22Rv1 (cell line): ENCODE measurements around the gene RPL10A.
A peak's percentile ranks its signal among the peaks of the same experiment; 100 is the strongest.

Experiments used
- H3K27ac ChIP-seq: fragments of 450-650 bp; 2 replicates; pipeline ENCODE4 v1.5.1; 2017
- ZFX ChIP-seq: fragments of 450-650 bp; IDR thresholded peaks from 2 replicates; pipeline ENCODE4 v1.6.1; 2017; ENCODE audit warnings: antibody characterized with exemption, borderline replicate concordance
- TF ChIP-seq, protein P1 (sequence below): fragments of 450-650 bp; IDR thresholded peaks from 2 replicates; pipeline ENCODE4 v1.5.1; 2017; ENCODE audit warnings: mild to moderate bottlenecking

Gene RPL10A

GRCh38 chr6:35471836-35472345, 3.7 kb downstream of the RPL10A start:
- H3K27ac ChIP-seq = peak overlapping the region; percentile 94
- TF ChIP-seq ZFX = no peak
- TF ChIP-seq, protein P1, sequence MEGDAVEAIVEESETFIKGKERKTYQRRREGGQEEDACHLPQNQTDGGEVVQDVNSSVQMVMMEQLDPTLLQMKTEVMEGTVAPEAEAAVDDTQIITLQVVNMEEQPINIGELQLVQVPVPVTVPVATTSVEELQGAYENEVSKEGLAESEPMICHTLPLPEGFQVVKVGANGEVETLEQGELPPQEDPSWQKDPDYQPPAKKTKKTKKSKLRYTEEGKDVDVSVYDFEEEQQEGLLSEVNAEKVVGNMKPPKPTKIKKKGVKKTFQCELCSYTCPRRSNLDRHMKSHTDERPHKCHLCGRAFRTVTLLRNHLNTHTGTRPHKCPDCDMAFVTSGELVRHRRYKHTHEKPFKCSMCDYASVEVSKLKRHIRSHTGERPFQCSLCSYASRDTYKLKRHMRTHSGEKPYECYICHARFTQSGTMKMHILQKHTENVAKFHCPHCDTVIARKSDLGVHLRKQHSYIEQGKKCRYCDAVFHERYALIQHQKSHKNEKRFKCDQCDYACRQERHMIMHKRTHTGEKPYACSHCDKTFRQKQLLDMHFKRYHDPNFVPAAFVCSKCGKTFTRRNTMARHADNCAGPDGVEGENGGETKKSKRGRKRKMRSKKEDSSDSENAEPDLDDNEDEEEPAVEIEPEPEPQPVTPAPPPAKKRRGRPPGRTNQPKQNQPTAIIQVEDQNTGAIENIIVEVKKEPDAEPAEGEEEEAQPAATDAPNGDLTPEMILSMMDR = no peak

GRCh38 chr6:35473075-35473849, 5.1 kb downstream of the RPL10A start:
- TF ChIP-seq ZFX = no peak
- TF ChIP-seq, protein P1 = no peak
- peak overlapping the region; percentile 94 for H3K27ac ChIP-seq

- peak overlapping the region; percentile 94 for H3K27ac ChIP-seq
- TF ChIP-seq, protein P1 = no peak
- no peak for TF ChIP-seq ZFX
Observed at GRCh38 chr6:35473850-35474130, 5.6 kb downstream of the RPL10A start.

GRCh38 chr6:35474131-35474941, 6.1 kb downstream of the RPL10A start:
- no peak for TF ChIP-seq ZFX
- TF ChIP-seq, protein P1 = no peak
- H3K27ac ChIP-seq = no peak overlapping the region

DNA sequence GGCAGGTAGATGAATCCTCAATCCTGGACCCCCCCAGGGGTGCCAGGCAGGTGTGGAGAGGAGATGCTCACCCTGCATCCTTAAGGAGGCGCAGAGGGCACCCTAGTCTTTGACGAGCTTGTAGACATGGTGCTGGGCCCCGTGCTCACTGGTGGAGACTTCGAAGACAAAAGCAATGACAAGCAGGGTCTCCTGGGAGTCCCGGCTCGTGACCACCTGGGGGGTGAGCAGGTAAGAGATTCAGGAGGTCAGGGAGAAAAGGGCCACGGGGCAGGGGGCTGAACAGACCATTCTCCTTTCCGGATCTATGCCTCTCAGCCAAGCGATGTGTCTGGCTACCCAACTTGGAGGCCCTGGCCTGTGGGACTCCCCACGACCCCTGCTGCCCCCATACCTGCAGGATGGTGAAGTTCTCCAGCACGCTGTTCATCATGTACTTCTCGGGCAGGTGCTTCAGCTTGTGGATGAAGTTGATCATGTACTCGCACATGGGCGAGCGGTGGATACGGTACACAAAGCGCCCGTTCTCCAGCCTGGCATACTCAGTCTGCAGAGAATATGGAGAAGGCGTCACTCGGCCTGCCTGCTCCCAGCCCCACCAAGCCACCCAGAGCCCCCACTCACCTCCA, 6.9 kb downstream of the RPL10A start:
- TF ChIP-seq, protein P1 = no peak
- TF ChIP-seq ZFX = no peak
- H3K27ac ChIP-seq = no peak overlapping the region

- TF ChIP-seq ZFX = no peak
- TF ChIP-seq, protein P1 = no peak
- H3K27ac ChIP-seq = no peak overlapping the region
Observed at GRCh38 chr6:35475573-35475972, 7.4 kb downstream of the RPL10A start.
